HEK293T (cell line): ENCODE data around the gene KCNH3.
"Not testable (repeated sequence)": the region's sequence is repeated elsewhere in the genome, so short reads cannot be mapped to it uniquely, and the experiment has no call there.

Experiments
- CTCF ChIA-PET: fragments of 350-600 bp; formaldehyde crosslinking; extraction: SDS; loops from one replicate; lab custom pipeline; 2021; ENCODE audit warnings: antibody characterized with exemption, inconsistent platforms; lab: Yijun Ruan, JAX
- POLR2A ChIA-PET: fragments of 350-600 bp; formaldehyde crosslinking; extraction: SDS; loops from one replicate; lab custom pipeline; 2020; ENCODE audit warnings: antibody characterized with exemption, inconsistent platforms; lab: Yijun Ruan, JAX
- DNase-seq: peaks from one replicate; pipeline ENCODE4 v3.0.0; 2012; ENCODE audit warnings: mixed read lengths; ENCODE audit errors: extremely low spot score
- ARNT ChIP-seq: fragments of 450-650 bp; IDR thresholded peaks from 2 replicates; pipeline ENCODE4 v1.6.1; 2017; ENCODE audit warnings: mild to moderate bottlenecking
- BHLHE40 ChIP-seq: fragments of 450-650 bp; IDR thresholded peaks from 2 replicates; pipeline ENCODE4 v1.6.1; 2016; ENCODE audit warnings: mild to moderate bottlenecking, moderate library complexity, borderline replicate concordance
- CTBP1 ChIP-seq: fragments of 450-650 bp; IDR thresholded peaks from 2 replicates; pipeline ENCODE4 v1.6.1; 2016; ENCODE audit warnings: borderline replicate concordance
- ELF4 ChIP-seq: fragments of 450-650 bp; IDR thresholded peaks from 2 replicates; pipeline ENCODE4 v1.6.1; 2017; ENCODE audit warnings: antibody characterized with exemption
- FOXA1 ChIP-seq: fragments of 450-650 bp; IDR thresholded peaks from 2 replicates; pipeline ENCODE4 v1.6.1; 2016; ENCODE audit warnings: mild to moderate bottlenecking
- FOXK2 ChIP-seq: fragments of 450-650 bp; IDR thresholded peaks from 2 replicates; pipeline ENCODE4 v1.6.1; 2016; ENCODE audit warnings: mild to moderate bottlenecking
- FOXM1 ChIP-seq: fragments of 450-650 bp; IDR thresholded peaks from 2 replicates; pipeline ENCODE4 v1.6.1; 2017; ENCODE audit warnings: mild to moderate bottlenecking, borderline replicate concordance
- HDGF ChIP-seq: fragments of 450-650 bp; IDR thresholded peaks from 2 replicates; pipeline ENCODE4 v1.6.1; 2017; ENCODE audit warnings: antibody characterized with exemption, borderline replicate concordance
- L3MBTL2 ChIP-seq: fragments of 450-650 bp; conservative IDR thresholded peaks from 2 replicates; pipeline ENCODE4 v1.6.1; 2016; ENCODE audit warnings: mild to moderate bottlenecking
- LEF1 ChIP-seq: fragments of 450-650 bp; IDR thresholded peaks from 2 replicates; pipeline ENCODE4 v1.6.1; 2017; ENCODE audit warnings: mild to moderate bottlenecking, borderline replicate concordance
- NFRKB ChIP-seq: fragments of 450-650 bp; IDR thresholded peaks from 2 replicates; pipeline ENCODE4 v1.6.1; 2016; ENCODE audit warnings: mild to moderate bottlenecking, moderate library complexity
- PKNOX1 ChIP-seq: fragments of 450-650 bp; IDR thresholded peaks from 2 replicates; pipeline ENCODE4 v1.6.1; 2016
- SP1 ChIP-seq: fragments of 450-650 bp; IDR thresholded peaks from 2 replicates; pipeline ENCODE4 v1.6.1; 2017
- SUZ12 ChIP-seq: fragments of 450-650 bp; IDR thresholded peaks from 2 replicates; pipeline ENCODE4 v1.6.1; 2016; ENCODE audit warnings: mild to moderate bottlenecking
- TARDBP ChIP-seq: fragments of 450-650 bp; IDR thresholded peaks from 2 replicates; pipeline ENCODE4 v1.6.1; 2016
- ZNF384 ChIP-seq: fragments of 450-650 bp; IDR thresholded peaks from 2 replicates; pipeline ENCODE4 v1.6.1; 2016

Gene KCNH3

GRCh38 chr12:49524660-49525324, 14.0 kb upstream of the KCNH3 start:
- DNase-seq = no peak
- TF ChIP-seq SUZ12 (no peak), FOXA1 (no peak), LEF1 (no peak), ZNF384 (no peak), CTBP1 (no peak), HDGF (no peak)
- CTCF ChIA-PET = interaction anchor here (1.7 kb wide), 1 partner anchor 166 kb away, joined by 5 read pairs; no protein-coding TSS in a partner anchor
- POLR2A ChIA-PET = no interaction called here

- TF ChIP-seq CTBP1 = no peak
- POLR2A ChIA-PET = no interaction called here
- DNase-seq = no peak
- CTCF ChIA-PET = interaction anchor here (1.1 to 1.7 kb wide), 2 partner anchors 168 to 169 kb away, joined by 3 to 5 read pairs; no protein-coding TSS in a partner anchor
These were observed 12.9 kb upstream of the KCNH3 start for GRCh38 chr12:49525942-49526341.

GRCh38 chr12:49527361-49528130, 11.3 kb upstream of the KCNH3 start:
- no peak for DNase-seq
- POLR2A ChIA-PET = interaction anchor here (1.1 to 1.2 kb wide), 2 partner anchors 11 to 161 kb away, joined by 3 to 5 read pairs; partner anchors contain the start of gene SPATS2
- CTCF ChIA-PET = interaction anchor here (0.5 kb wide), 1 partner anchor 111 kb away, joined by 3 read pairs; no protein-coding TSS in a partner anchor
- TF ChIP-seq FOXK2 (no peak), PKNOX1 (0 out of 2 replicates have a peak, but pooled peaks have one; percentile 14), LEF1 (no peak), SP1 (no peak), ARNT (no peak), CTBP1 (no peak)

GRCh38 chr12:49529414-49529813, 9.4 kb upstream of the KCNH3 start:
- POLR2A ChIA-PET = no interaction called here

GRCh38 chr12:49531745-49532144, 7.1 kb upstream of the KCNH3 start:
- ChIA-PET POLR2A (interaction anchor here (0.6 kb wide), 1 partner anchor 165 kb away, joined by 4 read pairs; the partner anchor contains the start of gene SPATS2), CTCF (interaction anchor here (0.9 kb wide), 1 partner anchor 184 kb away, joined by 3 read pairs; no protein-coding TSS in a partner anchor)
- no peak for DNase-seq
- no peak for TF ChIP-seq SUZ12
- TF ChIP-seq BHLHE40 = no peak
- TF ChIP-seq ARNT = no peak
- TF ChIP-seq PKNOX1 = no peak
- no peak for TF ChIP-seq LEF1
- TF ChIP-seq FOXA1 = no peak
- TF ChIP-seq ZNF384 = no peak
- TF ChIP-seq NFRKB = no peak
- no peak for TF ChIP-seq HDGF
- no peak for TF ChIP-seq TARDBP
- TF ChIP-seq CTBP1 = no peak
- TF ChIP-seq SP1 = no peak

More at GRCh38 chr12:49529414-49529813, 9.4 kb upstream of the KCNH3 start:
- no peak for TF ChIP-seq ARNT
- no peak for TF ChIP-seq NFRKB
- TF ChIP-seq FOXA1 = no peak
- no peak for TF ChIP-seq CTBP1
- no peak for TF ChIP-seq PKNOX1
- no peak for TF ChIP-seq L3MBTL2
- TF ChIP-seq ELF4 = no peak
- TF ChIP-seq SP1 = no peak
- no peak for TF ChIP-seq SUZ12
- TF ChIP-seq HDGF = no peak
- DNase-seq = no peak
- CTCF ChIA-PET = no interaction called here

- POLR2A ChIA-PET = interaction anchor here (0.9 kb wide), 1 partner anchor 268 kb away, joined by 3 read pairs; no protein-coding TSS in a partner anchor
- TF ChIP-seq HDGF = no peak
- TF ChIP-seq CTBP1 = no peak
- no peak for TF ChIP-seq SP1
- TF ChIP-seq ARNT = no peak
- TF ChIP-seq FOXA1 = no peak
- no peak for TF ChIP-seq FOXK2
- TF ChIP-seq PKNOX1 = no peak
- TF ChIP-seq NFRKB = no peak
- no peak for TF ChIP-seq TARDBP
- TF ChIP-seq BHLHE40 = no peak
- no peak for TF ChIP-seq SUZ12
- TF ChIP-seq ELF4 = no peak
- no peak for TF ChIP-seq LEF1
- TF ChIP-seq L3MBTL2 = no peak
- TF ChIP-seq ZNF384 = no peak
- no peak for TF ChIP-seq FOXM1
- CTCF ChIA-PET = interaction anchor here (0.7 kb wide), 1 partner anchor 244 kb away, joined by 4 read pairs; no protein-coding TSS in a partner anchor
- DNase-seq = no peak
These were observed 5.5 kb upstream of the KCNH3 start for GRCh38 chr12:49533331-49533730.

- CTCF ChIA-PET = interaction anchor here (0.7 kb wide), 1 partner anchor 245 kb away, joined by 4 read pairs; no protein-coding TSS in a partner anchor
- POLR2A ChIA-PET, DNase-seq: not testable (repeated sequence)
These were observed 4.7 kb upstream of the KCNH3 start for GRCh38 chr12:49534122-49534521.
